ENCODE data around the gene UBXN10.

The UBXN10 gene

GRCh38 chr1:20192364-20192763 lies 6.5 kb downstream of the UBXN10 start:
- no peaks in the 10 kb centered on the region for H3K27me3 ChIP-seq (ENCODE audit: control insufficient read depth, insufficient read depth, low read length)
- no peak for DNase-seq (ENCODE audit: low read depth, low spot score)
- peaks cover 2% of the 10 kb centered on the region; the same call in 1 of the 2 replicates for H3K4me1 ChIP-seq (ENCODE audit: control insufficient read depth, insufficient read depth, low read length)
- H3K9me3 ChIP-seq (ENCODE audit: control insufficient read depth, insufficient read depth, low read length), result no peaks in the 10 kb centered on the region
- no peak overlapping the region for H3K27ac ChIP-seq (ENCODE audit: low read length)
- no peaks in the 10 kb centered on the region for H3K36me3 ChIP-seq (ENCODE audit: control insufficient read depth, insufficient read depth, low read length)
- no CpG with 5 or more reads among the region's 5 CpGs for WGBS (ENCODE audit: insufficient coverage, insufficient read length)
- no peak overlapping the region for H3K4me3 ChIP-seq (ENCODE audit: low read length)

- Histone ChIP-seq H3K27ac (ENCODE audit: low read length) (no peak overlapping the region), H3K9me3 (ENCODE audit: control insufficient read depth, insufficient read depth, low read length) (no peaks in the 10 kb centered on the region), H3K4me3 (ENCODE audit: low read length) (no peak overlapping the region), H3K27me3 (ENCODE audit: control insufficient read depth, insufficient read depth, low read length) (no peaks in the 10 kb centered on the region), H3K36me3 (ENCODE audit: control insufficient read depth, insufficient read depth, low read length) (no peaks in the 10 kb centered on the region), H3K4me1 (ENCODE audit: control insufficient read depth, insufficient read depth, low read length) (peaks cover 2% of the 10 kb centered on the region; the same call in 1 of the 2 replicates)
- DNase-seq (ENCODE audit: low read depth, low spot score), result no peak
- no CpG with 5 or more reads among the region's 1 CpG for WGBS (ENCODE audit: insufficient coverage, insufficient read length)
These were observed 7.0 kb downstream of the UBXN10 start for GRCh38 chr1:20192871-20193411.

GRCh38 chr1:20194224-20194623 lies 8.3 kb downstream of the UBXN10 start:
- Histone ChIP-seq H3K9me3 (ENCODE audit: control insufficient read depth, insufficient read depth, low read length) (no peaks in the 10 kb centered on the region), H3K27me3 (ENCODE audit: control insufficient read depth, insufficient read depth, low read length) (no peaks in the 10 kb centered on the region)
- no peak for DNase-seq (ENCODE audit: low read depth, low spot score)

GRCh38 chr1:20194757-20195461 lies 9.0 kb downstream of the UBXN10 start:
- Histone ChIP-seq H3K27ac (ENCODE audit: low read length) (no peak overlapping the region), H3K4me3 (ENCODE audit: low read length) (no peak overlapping the region), H3K4me1 (ENCODE audit: control insufficient read depth, insufficient read depth, low read length) (peaks cover 2% of the 10 kb centered on the region; the same call in 1 of the 2 replicates), H3K27me3 (ENCODE audit: control insufficient read depth, insufficient read depth, low read length) (no peaks in the 10 kb centered on the region), H3K9me3 (ENCODE audit: control insufficient read depth, insufficient read depth, low read length) (no peaks in the 10 kb centered on the region), H3K36me3 (ENCODE audit: control insufficient read depth, insufficient read depth, low read length) (no peaks in the 10 kb centered on the region)
- no peak for DNase-seq (ENCODE audit: low read depth, low spot score)
- no CpG with 5 or more reads among the region's 15 CpGs for WGBS (ENCODE audit: insufficient coverage, insufficient read length)

More at GRCh38 chr1:20194224-20194623, 8.3 kb downstream of the UBXN10 start:
- Histone ChIP-seq H3K27ac (ENCODE audit: low read length) (no peak overlapping the region), H3K4me1 (ENCODE audit: control insufficient read depth, insufficient read depth, low read length) (peaks cover 2% of the 10 kb centered on the region; the same call in 1 of the 2 replicates), H3K4me3 (ENCODE audit: low read length) (no peak overlapping the region), H3K36me3 (ENCODE audit: control insufficient read depth, insufficient read depth, low read length) (no peaks in the 10 kb centered on the region)
- no CpG with 5 or more reads among the region's 2 CpGs for WGBS (ENCODE audit: insufficient coverage, insufficient read length)

- no peak for DNase-seq (ENCODE audit: low read depth, low spot score)
These were observed 9.5 kb downstream of the UBXN10 start for GRCh38 chr1:20195462-20195780.

GRCh38 chr1:20197329-20197791 lies 11.5 kb downstream of the UBXN10 start:
- Histone ChIP-seq H3K4me3 (ENCODE audit: low read length) (no peak overlapping the region), H3K27me3 (ENCODE audit: control insufficient read depth, insufficient read depth, low read length) (no peaks in the 10 kb centered on the region), H3K36me3 (ENCODE audit: control insufficient read depth, insufficient read depth, low read length) (no peaks in the 10 kb centered on the region), H3K4me1 (ENCODE audit: control insufficient read depth, insufficient read depth, low read length) (peaks cover 2% of the 10 kb centered on the region; the same call in 1 of the 2 replicates), H3K9me3 (ENCODE audit: control insufficient read depth, insufficient read depth, low read length) (no peaks in the 10 kb centered on the region), H3K27ac (ENCODE audit: low read length) (no peak overlapping the region)
- no peak for DNase-seq (ENCODE audit: low read depth, low spot score)
- WGBS (ENCODE audit: insufficient coverage, insufficient read length), result no CpG with 5 or more reads among the region's 6 CpGs

More at GRCh38 chr1:20195462-20195780, 9.5 kb downstream of the UBXN10 start:
- Histone ChIP-seq H3K27me3 (ENCODE audit: control insufficient read depth, insufficient read depth, low read length) (no peaks in the 10 kb centered on the region), H3K36me3 (ENCODE audit: control insufficient read depth, insufficient read depth, low read length) (no peaks in the 10 kb centered on the region), H3K4me3 (ENCODE audit: low read length) (no peak overlapping the region), H3K4me1 (ENCODE audit: control insufficient read depth, insufficient read depth, low read length) (peaks cover 2% of the 10 kb centered on the region; the same call in 1 of the 2 replicates), H3K9me3 (ENCODE audit: control insufficient read depth, insufficient read depth, low read length) (no peaks in the 10 kb centered on the region), H3K27ac (ENCODE audit: low read length) (no peak overlapping the region)
- no CpG with 5 or more reads among the region's 4 CpGs for whole genome bisulfite sequencing (ENCODE audit: insufficient coverage, insufficient read length)

GRCh38 chr1:20198296-20198695 lies 12.4 kb downstream of the UBXN10 start:
- peaks cover 2% of the 10 kb centered on the region; the same call in 1 of the 2 replicates for H3K4me1 ChIP-seq (ENCODE audit: control insufficient read depth, insufficient read depth, low read length)
- H3K4me3 ChIP-seq (ENCODE audit: low read length), result no peak overlapping the region
- DNase-seq (ENCODE audit: low read depth, low spot score), result no peak
- no peaks in the 10 kb centered on the region for H3K36me3 ChIP-seq (ENCODE audit: control insufficient read depth, insufficient read depth, low read length)
- H3K9me3 ChIP-seq (ENCODE audit: control insufficient read depth, insufficient read depth, low read length), result no peaks in the 10 kb centered on the region
- WGBS (ENCODE audit: insufficient coverage, insufficient read length), result no CpG with 5 or more reads among the region's 1 CpG
- no peaks in the 10 kb centered on the region for H3K27me3 ChIP-seq (ENCODE audit: control insufficient read depth, insufficient read depth, low read length)
- H3K27ac ChIP-seq (ENCODE audit: low read length), result no peak overlapping the region

GRCh38 chr1:20198918-20199317 lies 13.0 kb downstream of the UBXN10 start:
- no peak overlapping the region for H3K4me3 ChIP-seq (ENCODE audit: low read length)
- DNase-seq (ENCODE audit: low read depth, low spot score), result no peak
- no CpG with 5 or more reads among the region's 7 CpGs for WGBS (ENCODE audit: insufficient coverage, insufficient read length)
- H3K27ac ChIP-seq (ENCODE audit: low read length), result no peak overlapping the region
- no peaks in the 10 kb centered on the region for H3K36me3 ChIP-seq (ENCODE audit: control insufficient read depth, insufficient read depth, low read length)
- peaks cover 2% of the 10 kb centered on the region; the same call in 1 of the 2 replicates for H3K4me1 ChIP-seq (ENCODE audit: control insufficient read depth, insufficient read depth, low read length)
- H3K9me3 ChIP-seq (ENCODE audit: control insufficient read depth, insufficient read depth, low read length), result no peaks in the 10 kb centered on the region
- H3K27me3 ChIP-seq (ENCODE audit: control insufficient read depth, insufficient read depth, low read length), result no peaks in the 10 kb centered on the region

GRCh38 chr1:20199403-20199802 lies 13.5 kb downstream of the UBXN10 start:
- DNase-seq (ENCODE audit: low read depth, low spot score), result no peak
- Histone ChIP-seq H3K4me3 (ENCODE audit: low read length) (no peak overlapping the region), H3K4me1 (ENCODE audit: control insufficient read depth, insufficient read depth, low read length) (no peaks in the 10 kb centered on the region), H3K9me3 (ENCODE audit: control insufficient read depth, insufficient read depth, low read length) (no peaks in the 10 kb centered on the region), H3K27me3 (ENCODE audit: control insufficient read depth, insufficient read depth, low read length) (no peaks in the 10 kb centered on the region), H3K27ac (ENCODE audit: low read length) (no peak overlapping the region), H3K36me3 (ENCODE audit: control insufficient read depth, insufficient read depth, low read length) (no peaks in the 10 kb centered on the region)
- WGBS (ENCODE audit: insufficient coverage, insufficient read length), result no CpG with 5 or more reads among the region's 3 CpGs

- H3K4me3 ChIP-seq (ENCODE audit: low read length), result no peak overlapping the region
- no peak overlapping the region for H3K27ac ChIP-seq (ENCODE audit: low read length)
- no peaks in the 10 kb centered on the region for H3K27me3 ChIP-seq (ENCODE audit: control insufficient read depth, insufficient read depth, low read length)
- no peaks in the 10 kb centered on the region for H3K4me1 ChIP-seq (ENCODE audit: control insufficient read depth, insufficient read depth, low read length)
- DNase-seq (ENCODE audit: low read depth, low spot score), result no peak
- no peaks in the 10 kb centered on the region for H3K36me3 ChIP-seq (ENCODE audit: control insufficient read depth, insufficient read depth, low read length)
- no peaks in the 10 kb centered on the region for H3K9me3 ChIP-seq (ENCODE audit: control insufficient read depth, insufficient read depth, low read length)
- WGBS (ENCODE audit: insufficient coverage, insufficient read length), result no CpG with 5 or more reads among the region's 2 CpGs
These were observed 13.9 kb downstream of the UBXN10 start for GRCh38 chr1:20199840-20200239.

Data from iPS DF 6.9 (cell line).